GM18511 (cell line): ENCODE results near the gene FAM156B.
"Not testable (repeated sequence)": the region's sequence is repeated elsewhere in the genome, so short reads cannot be mapped to it uniquely, and the experiment has no call there.

ENCODE experiments used
- ATAC-seq: cut with Tn5 transposase; IDR thresholded peaks from one replicate; pipeline ENCODE4 v1.9.1; 2021; ENCODE audit warnings: mild to moderate bottlenecking, moderate library complexity; ENCODE audit not compliant: unreplicated experiment

FAM156B gene, protein sequence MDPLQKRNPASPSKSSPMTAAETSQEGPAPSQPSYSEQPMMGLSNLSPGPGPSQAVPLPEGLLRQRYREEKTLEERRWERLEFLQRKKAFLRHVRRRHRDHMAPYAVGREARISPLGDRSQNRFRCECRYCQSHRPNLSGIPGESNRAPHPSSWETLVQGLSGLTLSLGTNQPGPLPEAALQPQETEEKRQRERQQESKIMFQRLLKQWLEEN

DNA sequence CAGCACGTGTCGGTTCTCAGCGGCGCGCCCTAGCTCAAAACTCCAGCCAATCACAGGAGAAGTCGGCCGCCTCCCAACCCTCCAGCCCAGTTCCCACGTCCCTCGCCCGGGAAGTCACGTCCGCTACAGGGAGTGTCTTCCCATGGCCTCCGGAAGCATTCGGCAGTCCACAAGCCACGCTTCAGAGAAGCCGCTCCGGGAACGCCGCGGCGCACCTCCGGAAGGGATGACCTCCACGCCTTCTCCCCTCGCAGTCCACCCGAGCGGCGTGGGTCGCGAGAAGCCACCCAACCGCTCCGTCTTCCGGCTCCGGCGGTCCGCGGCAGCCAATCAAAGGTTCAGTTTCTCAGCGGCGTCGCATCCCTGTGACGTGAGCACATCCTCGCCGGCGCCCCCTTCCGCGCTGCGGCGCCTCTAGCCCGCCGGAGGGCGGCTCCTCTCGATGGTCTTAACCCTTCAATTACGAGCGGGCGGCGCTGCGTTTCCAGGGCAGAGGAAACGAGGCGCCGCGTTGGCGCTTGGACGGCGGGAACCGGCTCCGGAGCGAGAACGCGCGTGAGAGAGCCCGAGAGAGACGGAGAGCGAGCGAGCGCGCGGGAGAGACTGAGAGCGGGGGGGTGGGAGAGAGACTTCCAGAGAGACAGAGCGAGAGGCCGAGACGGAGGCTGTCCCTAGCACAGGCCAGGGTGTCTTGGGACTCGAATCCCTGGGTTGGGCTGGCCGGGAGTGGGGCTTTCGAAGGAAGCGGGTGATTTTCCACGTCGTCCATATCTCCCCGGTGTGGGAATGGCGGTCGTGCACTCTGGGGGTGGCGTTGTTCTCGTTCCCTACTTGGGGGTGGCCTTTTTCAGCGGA is at the start of gene FAM156B:
Gene FAM156B, plus strand, starts transcription at position 476 of the 855 bp plus-strand sequence. CDS start 9,896 bp downstream, outside the sequence.
- ATAC-seq, result peak; percentile 86

- no peak for ATAC-seq
Measured at GRCh38 chrX:52852110-52852860, 44.8 kb upstream of the FAM156B start.

DNA sequence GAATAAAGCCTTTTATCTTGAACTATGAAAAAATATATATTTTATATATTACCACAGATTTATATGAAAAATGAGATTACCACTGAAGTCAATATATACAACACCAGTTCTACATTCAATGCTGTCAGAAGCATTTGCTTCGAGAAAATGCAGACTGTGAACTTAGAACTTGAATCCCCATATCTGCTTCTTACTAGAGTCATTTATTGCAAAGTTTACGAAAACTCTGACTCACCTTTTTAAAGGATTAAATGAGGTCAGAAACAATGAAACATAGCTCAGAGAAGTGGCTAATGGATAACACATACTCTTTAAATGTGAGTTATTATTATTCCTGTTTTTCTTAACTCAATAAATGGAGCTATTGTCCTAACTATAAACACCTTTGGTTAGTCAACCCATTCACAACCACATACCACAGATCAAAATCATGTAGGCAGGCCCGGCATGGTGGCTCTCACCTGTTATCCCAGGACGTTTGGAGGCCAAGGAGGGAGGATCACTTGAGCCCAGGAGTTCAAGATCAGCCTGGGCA is 40.1 kb upstream of the FAM156B start:
- ATAC-seq, result not testable (repeated sequence)

DNA sequence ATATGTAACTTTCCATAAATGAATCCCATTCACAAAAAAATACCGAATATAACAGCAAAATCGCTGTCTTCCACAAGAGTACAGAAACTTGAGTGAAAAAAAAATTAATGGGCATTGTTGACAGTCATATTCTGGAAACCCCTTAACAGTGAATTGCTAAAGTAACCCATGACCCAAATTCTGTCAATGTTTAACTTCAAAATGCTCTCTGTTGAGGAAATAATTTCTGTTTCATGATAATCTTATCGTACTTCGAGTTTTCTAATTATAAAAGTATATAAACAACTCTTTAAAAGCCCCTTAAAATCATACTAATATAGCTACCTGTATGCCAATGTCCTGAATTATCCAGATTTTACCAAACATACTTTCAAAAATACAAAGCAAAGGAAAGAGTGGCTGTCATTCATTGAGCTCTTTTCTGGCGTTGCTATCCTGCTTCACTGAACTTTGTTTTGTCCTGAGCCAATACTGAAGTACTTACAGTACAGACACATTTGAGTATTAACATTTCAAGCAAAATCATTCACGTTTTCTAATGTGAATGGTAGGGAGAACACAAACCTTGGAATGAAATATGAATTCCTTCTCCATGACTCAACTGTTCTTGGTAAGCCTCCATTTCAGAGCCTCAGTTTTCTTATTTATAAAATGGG is 31.7 kb upstream of the FAM156B start:
- ATAC-seq, result no peak

DNA sequence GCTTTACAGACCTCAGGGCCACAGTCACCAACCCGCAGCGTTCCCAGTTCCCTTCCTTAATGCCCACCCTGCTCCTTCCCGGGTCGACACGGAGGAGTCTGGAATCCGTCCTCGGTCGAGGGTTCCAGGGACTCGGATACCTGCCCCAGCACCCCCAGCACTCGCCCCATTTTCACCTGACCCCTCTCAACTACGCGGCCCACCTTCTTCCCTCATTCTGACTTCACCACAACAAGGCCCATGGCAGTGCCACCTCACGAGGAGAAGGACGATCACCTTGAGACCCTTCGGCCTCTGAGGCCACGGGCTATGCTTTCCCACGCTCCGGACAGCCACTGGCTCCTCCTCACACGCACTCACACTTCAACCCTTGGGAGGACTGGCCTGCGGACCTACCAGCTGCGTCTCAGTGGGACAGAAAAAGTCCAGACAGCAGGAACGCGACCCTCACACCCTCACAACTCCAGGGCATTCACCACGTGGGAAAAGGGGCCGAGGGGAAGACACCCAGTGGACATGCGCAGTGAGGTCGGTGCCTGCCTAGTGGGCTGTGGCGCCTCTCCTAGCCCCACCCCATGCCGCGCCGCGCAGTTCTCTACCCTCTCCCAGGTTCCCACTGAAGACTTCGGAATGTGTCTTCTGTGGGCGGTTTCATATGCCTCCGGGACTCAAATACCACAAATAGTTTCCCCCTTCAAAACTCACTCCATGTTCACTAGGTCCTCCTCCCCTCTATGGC is 29.4 kb upstream of the FAM156B start, which contains the start of gene XAGE3:
Gene XAGE3, minus strand, starts transcription at position 474 of the 739 bp plus-strand sequence. CDS start 950 bp downstream, outside the sequence.
- no peak for ATAC-seq

DNA sequence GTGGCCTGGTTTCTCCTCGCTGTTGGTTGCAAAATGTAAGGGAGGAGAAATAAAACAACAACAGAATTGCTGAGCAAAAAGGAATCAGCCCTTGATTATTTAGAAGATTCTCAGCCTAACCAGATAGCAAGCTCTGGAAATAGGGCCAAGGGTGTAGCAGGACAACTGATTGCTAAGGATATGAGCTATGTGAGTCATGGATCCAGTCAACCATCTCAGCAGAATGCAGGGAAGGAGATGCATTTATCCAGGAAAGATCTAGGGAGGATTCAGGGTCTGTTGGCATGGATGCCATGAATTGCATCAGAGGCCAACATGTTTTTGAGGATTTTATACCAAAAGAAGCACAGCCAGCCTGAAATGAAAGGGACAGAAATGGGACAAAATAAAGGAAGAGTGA is 27.1 kb upstream of the FAM156B start:
- no peak for ATAC-seq

GRCh38 chrX:52873825-52874224 is 23.3 kb upstream of the FAM156B start:
- ATAC-seq, result not testable (repeated sequence)

DNA sequence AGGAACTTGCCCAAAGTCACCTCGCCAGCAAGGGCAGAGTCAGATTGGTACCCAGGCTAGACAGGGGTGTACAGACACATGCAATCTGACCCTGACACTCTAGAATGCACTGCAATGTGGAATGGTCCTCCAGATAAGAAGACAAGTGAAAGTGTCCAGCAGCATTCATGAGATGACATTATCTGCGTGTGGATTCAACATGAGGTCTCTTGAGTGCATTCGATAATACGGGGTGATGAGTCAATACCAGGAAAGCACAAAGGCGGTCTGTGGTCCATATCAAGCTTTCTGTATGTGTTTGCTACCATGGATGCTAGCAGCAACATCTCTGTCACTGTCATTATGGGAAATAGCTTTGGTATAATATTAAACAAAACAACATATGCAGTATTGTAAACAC is 22.5 kb upstream of the FAM156B start:
- ATAC-seq, result no peak

- not testable (repeated sequence) for ATAC-seq
Measured at GRCh38 chrX:52875436-52875835, 21.7 kb upstream of the FAM156B start.

DNA sequence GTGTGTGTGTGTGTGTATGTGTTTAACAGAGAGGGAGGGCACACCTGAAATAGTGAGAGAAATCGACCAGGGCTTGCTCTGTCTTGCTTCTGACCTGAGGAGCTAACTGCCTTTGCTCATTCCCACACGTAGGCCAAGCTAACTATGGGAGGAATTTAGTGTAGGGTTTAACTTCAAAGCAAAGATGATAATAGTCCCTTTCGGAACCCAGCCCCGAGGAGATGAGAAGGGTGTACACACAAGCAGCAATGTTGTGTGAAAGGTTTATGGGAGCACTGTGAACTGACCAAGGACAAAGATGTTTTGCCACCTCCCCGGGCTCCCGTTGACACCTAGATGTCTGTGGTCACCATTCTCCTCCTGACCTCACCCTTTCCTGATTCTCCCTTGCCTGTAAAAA is 20.7 kb upstream of the FAM156B start:
- not testable (repeated sequence) for ATAC-seq

DNA sequence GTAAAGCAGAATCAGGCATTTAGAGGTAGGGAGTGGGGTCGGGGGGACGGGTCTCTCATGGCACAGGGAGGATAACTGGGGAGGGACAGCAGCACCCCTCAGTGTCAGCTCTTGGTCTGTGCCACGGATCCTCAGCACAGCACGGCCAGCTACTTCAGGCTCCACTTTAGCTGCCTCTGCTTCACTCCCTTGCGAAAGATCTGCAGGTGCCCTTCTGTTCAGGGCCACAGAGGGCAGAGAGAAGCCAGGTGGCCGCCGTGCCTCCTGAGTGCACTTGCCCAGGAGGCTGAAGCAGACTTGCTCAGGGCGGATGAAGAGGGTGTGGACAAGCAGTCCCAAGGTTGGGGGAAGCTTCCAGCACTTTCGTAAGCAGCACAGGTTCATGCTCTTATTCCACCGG is 9.7 kb upstream of the FAM156B start:
- ATAC-seq, result not testable (repeated sequence)

- ATAC-seq, result not testable (repeated sequence)
Measured at GRCh38 chrX:52888090-52888489, 9.0 kb upstream of the FAM156B start.

- ATAC-seq, result peak; percentile 40
Measured at GRCh38 chrX:52896438-52896837, 692 bp upstream of the FAM156B start.

DNA sequence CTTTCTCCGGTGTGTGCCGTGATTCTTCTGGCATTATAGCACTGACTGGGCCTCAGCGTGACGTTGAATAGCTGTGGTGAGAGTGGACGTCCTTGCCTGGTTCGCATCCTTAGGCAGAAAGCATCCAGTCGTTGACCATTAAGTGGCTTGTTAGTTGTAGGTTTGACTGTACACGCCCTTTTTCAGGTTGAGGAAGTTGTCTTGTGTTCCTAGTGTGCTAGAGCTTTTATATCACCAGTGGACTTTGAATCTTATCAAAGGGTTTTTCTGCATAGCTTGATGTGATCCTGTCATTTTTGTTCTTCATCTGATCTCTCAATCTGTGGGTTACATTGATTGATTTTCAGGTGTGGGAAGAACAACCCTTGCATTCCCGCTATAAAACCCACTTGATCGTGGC is 8.4 kb downstream of the FAM156B start:
- ATAC-seq, result not testable (repeated sequence)

- ATAC-seq, result not testable (repeated sequence)
Measured at GRCh38 chrX:52906072-52906471, 8.9 kb downstream of the FAM156B start.

DNA sequence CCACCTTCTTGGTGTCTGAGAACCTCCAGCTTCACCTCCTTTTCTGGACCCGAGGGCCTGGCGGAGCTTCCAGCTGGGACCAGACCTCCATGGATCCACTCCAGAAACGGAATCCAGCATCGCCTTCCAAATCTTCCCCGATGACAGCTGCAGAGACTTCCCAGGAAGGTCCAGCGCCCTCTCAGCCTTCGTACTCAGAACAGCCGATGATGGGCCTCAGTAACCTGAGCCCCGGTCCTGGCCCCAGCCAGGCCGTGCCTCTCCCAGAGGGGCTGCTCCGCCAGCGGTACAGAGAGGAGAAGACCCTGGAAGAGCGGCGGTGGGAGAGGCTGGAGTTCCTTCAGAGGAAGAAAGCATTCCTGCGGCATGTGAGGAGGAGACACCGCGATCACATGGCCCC is 10.0 kb downstream of the FAM156B start:
- ATAC-seq, result not testable (repeated sequence)

DNA sequence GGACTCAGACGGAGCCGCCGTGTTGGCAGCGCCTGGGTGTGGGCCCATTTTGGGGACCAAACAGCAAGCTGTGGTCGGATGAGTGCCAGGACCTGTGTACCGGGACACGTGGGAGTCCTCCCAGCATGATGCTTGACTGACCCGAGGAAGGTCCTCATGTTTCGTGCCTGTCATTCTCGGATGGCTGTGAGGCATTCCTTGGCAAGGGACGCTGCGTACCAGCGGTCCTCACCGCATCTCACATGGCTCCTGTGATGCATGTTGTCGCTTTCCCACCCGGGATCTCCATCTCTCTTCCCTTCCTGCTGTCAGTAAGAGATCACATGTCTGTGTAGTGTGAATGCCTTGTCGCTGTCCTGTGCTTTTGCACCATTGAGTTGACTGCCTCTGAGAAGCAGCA is 10.8 kb downstream of the FAM156B start:
- not testable (repeated sequence) for ATAC-seq

GRCh38 chrX:52909313-52909969 is 12.3 kb downstream of the FAM156B start:
- not testable (repeated sequence) for ATAC-seq

- not testable (repeated sequence) for ATAC-seq
Measured at GRCh38 chrX:52913681-52914080, 16.6 kb downstream of the FAM156B start.
